ENCODE results near the gene NEURL1. TPM values are rescaled to one million over a fixed set of nuclear protein-coding genes. Genes with fewer than 3 reads are reported as not detected.

The NEURL1 gene
- total RNA-seq, 1 donor from 2014 or later, result 0.54 TPM

GRCh38 chr10:103512166-103512565 lies 18.7 kb downstream of the NEURL1 start:
- peaks cover 30% of the 10 kb centered on the region for H3K4me1 Mint-ChIP-seq
- H3K9me3 Mint-ChIP-seq, result no peaks in the 10 kb centered on the region
- H3K27ac Mint-ChIP-seq, result no peak overlapping the region
- TF ChIP-seq CTCF (IDR thresholded peaks at IDR 0.05; ENCODE audit: unreplicated experiment), result no peak
- DNase-seq (ENCODE audit: low spot score in 2 of 2, unreplicated experiment in 2 of 2), result no peak
- no peak overlapping the region for H3K4me3 Mint-ChIP-seq
- H3K27me3 Mint-ChIP-seq (ENCODE audit: low read depth), result peaks cover 40% of the 10 kb centered on the region
- H3K36me3 Mint-ChIP-seq, result no peaks in the 10 kb centered on the region

GRCh38 chr10:103512591-103513379 lies 19.3 kb downstream of the NEURL1 start:
- no peak overlapping the region for H3K4me3 Mint-ChIP-seq
- no peaks in the 10 kb centered on the region for H3K36me3 Mint-ChIP-seq
- peaks cover 39% of the 10 kb centered on the region for H3K27me3 Mint-ChIP-seq (ENCODE audit: low read depth)
- H3K9me3 Mint-ChIP-seq, result no peaks in the 10 kb centered on the region
- peak overlapping the region; percentile 33 for H3K27ac Mint-ChIP-seq
- TF ChIP-seq CTCF (IDR thresholded peaks at IDR 0.05; ENCODE audit: unreplicated experiment), result no peak
- peak in 1 of 2 experiments; percentile 36 for DNase-seq (ENCODE audit: low spot score in 2 of 2, unreplicated experiment in 2 of 2)
- peaks cover 23% of the 10 kb centered on the region for H3K4me1 Mint-ChIP-seq

GRCh38 chr10:103513380-103514060 lies 20.0 kb downstream of the NEURL1 start:
- H3K27me3 Mint-ChIP-seq (ENCODE audit: low read depth), result peaks cover 40% of the 10 kb centered on the region
- no peak for DNase-seq (ENCODE audit: low spot score in 2 of 2, unreplicated experiment in 2 of 2)
- H3K4me3 Mint-ChIP-seq, result no peak overlapping the region
- H3K9me3 Mint-ChIP-seq, result no peaks in the 10 kb centered on the region
- peak overlapping the region; percentile 33 for H3K27ac Mint-ChIP-seq
- peaks cover 18% of the 10 kb centered on the region for H3K4me1 Mint-ChIP-seq
- no peaks in the 10 kb centered on the region for H3K36me3 Mint-ChIP-seq
- TF ChIP-seq CTCF (IDR thresholded peaks at IDR 0.05; ENCODE audit: unreplicated experiment), result no peak

GRCh38 chr10:103514244-103514643 lies 20.7 kb downstream of the NEURL1 start:
- peak in 1 of 2 experiments; percentile 26 for DNase-seq (ENCODE audit: low spot score in 2 of 2, unreplicated experiment in 2 of 2)
- Mint-ChIP-seq H3K9me3 (no peaks in the 10 kb centered on the region), H3K27me3 (ENCODE audit: low read depth) (peaks cover 39% of the 10 kb centered on the region), H3K36me3 (no peaks in the 10 kb centered on the region), H3K4me1 (peaks cover 18% of the 10 kb centered on the region), H3K27ac (no peak overlapping the region), H3K4me3 (no peak overlapping the region)
- TF ChIP-seq CTCF (IDR thresholded peaks at IDR 0.05; ENCODE audit: unreplicated experiment), result no peak

GRCh38 chr10:103517234-103518085 lies 24.0 kb downstream of the NEURL1 start:
- Mint-ChIP-seq H3K27me3 (ENCODE audit: low read depth) (peaks cover 12% of the 10 kb centered on the region), H3K27ac (no peak overlapping the region), H3K4me3 (no peak overlapping the region), H3K9me3 (peaks cover 5% of the 10 kb centered on the region), H3K4me1 (peaks cover 12% of the 10 kb centered on the region), H3K36me3 (no peaks in the 10 kb centered on the region)
- no peak for DNase-seq (ENCODE audit: low spot score in 2 of 2, unreplicated experiment in 2 of 2)
- TF ChIP-seq CTCF (IDR thresholded peaks at IDR 0.05; ENCODE audit: unreplicated experiment), result no peak

Measured in mesothelial cell of epicardium (in vitro differentiated cells).